ENCODE results near the gene PKLR. TPM values are rescaled to one million over a fixed set of nuclear protein-coding genes. Genes with fewer than 3 reads are reported as not detected.

PKLR gene
- polyA plus RNA-seq, 1 of the 3 experiments (the other 2 are of a cell fraction): not detected

DNA sequence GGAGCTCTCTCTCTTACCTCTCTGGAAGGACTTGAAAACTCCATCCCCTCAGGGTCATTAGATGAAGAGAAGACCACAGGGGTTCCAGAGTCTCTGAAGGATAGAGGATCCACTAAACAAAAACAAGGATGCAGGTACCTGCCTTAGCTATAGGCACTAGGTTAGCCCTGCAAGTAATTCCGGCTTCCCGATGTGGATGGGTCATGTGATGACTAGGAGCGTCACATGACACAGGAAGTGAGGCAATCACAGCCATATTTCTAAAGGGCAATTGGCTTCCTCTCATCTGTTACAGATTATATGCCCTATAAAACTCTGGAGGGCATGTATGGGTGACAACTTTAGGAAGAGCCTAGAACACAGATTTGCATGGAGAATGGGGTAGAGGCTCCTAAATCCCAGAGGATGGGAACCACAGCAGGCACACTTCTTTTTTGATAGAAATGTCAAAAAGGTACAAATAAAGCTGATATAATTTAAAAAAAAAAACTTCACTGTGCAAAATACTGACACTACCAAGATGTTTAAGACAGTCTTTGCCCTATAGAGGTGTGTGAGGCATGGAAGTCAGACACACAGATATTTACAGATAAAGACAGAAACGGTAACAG, 60.1 kb downstream of the PKLR start:
- peak overlapping the region; percentile 70; the same call in 1 of the 2 replicates for H3K9ac ChIP-seq
- POLR2A ChIA-PET: interaction anchor here (0.6 to 1.5 kb wide), 2 partner anchors 14 to 1067 kb away, joined by 4 read pairs; partner anchors contain the start of gene ENTREP3
- no peaks in the 10 kb centered on the region for H4K20me1 ChIP-seq (ENCODE audit: insufficient read depth)
- TF ChIP-seq GATA2 (CRISPR knock-in tag; IDR thresholded peaks at IDR 0.05) (no peak), NRF1 (IDR thresholded peaks at IDR 0.05; ENCODE audit: low read depth, low read length) (no peak), CHD2 (IDR thresholded peaks at IDR 0.05; ENCODE audit: low read length, partially characterized antibody) (peak; percentile 84), USF1 (IDR thresholded peaks at IDR 0.05; ENCODE audit: borderline replicate concordance, low read depth) (peak; percentile 100), TAF1 (IDR thresholded peaks at IDR 0.05; ENCODE audit: borderline replicate concordance, low read depth, low read length) (peak; percentile 52; the same call in 1 of the 2 replicates), MXI1 (IDR thresholded peaks at IDR 0.05; ENCODE audit: low read depth, low read length) (peak; percentile 73; the same call in 1 of the 2 replicates), FOSL2 (IDR thresholded peaks at IDR 0.05; ENCODE audit: borderline replicate concordance, low read depth) (no peak), USF2 (IDR thresholded peaks at IDR 0.05; ENCODE audit: borderline replicate concordance, low read depth, low read length) (peak; percentile 98), RCOR1 (IDR thresholded peaks at IDR 0.05; ENCODE audit: low read length) (peak; percentile 61; the same call in 1 of the 2 replicates), TCF12 (IDR thresholded peaks at IDR 0.05) (peak; percentile 81), FOXJ3 (CRISPR knock-in tag; IDR thresholded peaks at IDR 0.05) (no peak), JUND (IDR thresholded peaks at IDR 0.05) (no peak), POLR2AphosphoS5 (IDR thresholded peaks at IDR 0.05; ENCODE audit: low read depth, low read length) (peak; percentile 66; the same call in 1 of the 2 replicates), RFX5 (IDR thresholded peaks at IDR 0.05; ENCODE audit: low read length) (no peak), FOXM1 (IDR thresholded peaks at IDR 0.05; ENCODE audit: low read depth) (no peak), MEF2A (IDR thresholded peaks at IDR 0.05; ENCODE audit: borderline replicate concordance, low read depth) (no peak), PBX3 (IDR thresholded peaks at IDR 0.05) (no peak; the same call in 1 of the 2 replicates), SMC3 (IDR thresholded peaks at IDR 0.05; ENCODE audit: low read depth, low read length) (no peak), SIN3A (IDR thresholded peaks at IDR 0.05; ENCODE audit: borderline replicate concordance, low read depth, low read length) (peak; percentile 95), YY1 (IDR thresholded peaks at IDR 0.05; ENCODE audit: low read depth) (peak; percentile 98), NFIC (IDR thresholded peaks at IDR 0.05; ENCODE audit: borderline replicate concordance) (no peak), RXRA (IDR thresholded peaks at IDR 0.05; ENCODE audit: borderline replicate concordance, low read depth) (no peak), RAD21 (IDR thresholded peaks at IDR 0.05; ENCODE audit: low read length) (no peak)
- TF ChIP-seq, protein P1, sequence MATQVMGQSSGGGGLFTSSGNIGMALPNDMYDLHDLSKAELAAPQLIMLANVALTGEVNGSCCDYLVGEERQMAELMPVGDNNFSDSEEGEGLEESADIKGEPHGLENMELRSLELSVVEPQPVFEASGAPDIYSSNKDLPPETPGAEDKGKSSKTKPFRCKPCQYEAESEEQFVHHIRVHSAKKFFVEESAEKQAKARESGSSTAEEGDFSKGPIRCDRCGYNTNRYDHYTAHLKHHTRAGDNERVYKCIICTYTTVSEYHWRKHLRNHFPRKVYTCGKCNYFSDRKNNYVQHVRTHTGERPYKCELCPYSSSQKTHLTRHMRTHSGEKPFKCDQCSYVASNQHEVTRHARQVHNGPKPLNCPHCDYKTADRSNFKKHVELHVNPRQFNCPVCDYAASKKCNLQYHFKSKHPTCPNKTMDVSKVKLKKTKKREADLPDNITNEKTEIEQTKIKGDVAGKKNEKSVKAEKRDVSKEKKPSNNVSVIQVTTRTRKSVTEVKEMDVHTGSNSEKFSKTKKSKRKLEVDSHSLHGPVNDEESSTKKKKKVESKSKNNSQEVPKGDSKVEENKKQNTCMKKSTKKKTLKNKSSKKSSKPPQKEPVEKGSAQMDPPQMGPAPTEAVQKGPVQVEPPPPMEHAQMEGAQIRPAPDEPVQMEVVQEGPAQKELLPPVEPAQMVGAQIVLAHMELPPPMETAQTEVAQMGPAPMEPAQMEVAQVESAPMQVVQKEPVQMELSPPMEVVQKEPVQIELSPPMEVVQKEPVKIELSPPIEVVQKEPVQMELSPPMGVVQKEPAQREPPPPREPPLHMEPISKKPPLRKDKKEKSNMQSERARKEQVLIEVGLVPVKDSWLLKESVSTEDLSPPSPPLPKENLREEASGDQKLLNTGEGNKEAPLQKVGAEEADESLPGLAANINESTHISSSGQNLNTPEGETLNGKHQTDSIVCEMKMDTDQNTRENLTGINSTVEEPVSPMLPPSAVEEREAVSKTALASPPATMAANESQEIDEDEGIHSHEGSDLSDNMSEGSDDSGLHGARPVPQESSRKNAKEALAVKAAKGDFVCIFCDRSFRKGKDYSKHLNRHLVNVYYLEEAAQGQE (IDR thresholded peaks at IDR 0.05; ENCODE audit: low read depth, low read length): no peak
- TF ChIP-seq, protein P2, sequence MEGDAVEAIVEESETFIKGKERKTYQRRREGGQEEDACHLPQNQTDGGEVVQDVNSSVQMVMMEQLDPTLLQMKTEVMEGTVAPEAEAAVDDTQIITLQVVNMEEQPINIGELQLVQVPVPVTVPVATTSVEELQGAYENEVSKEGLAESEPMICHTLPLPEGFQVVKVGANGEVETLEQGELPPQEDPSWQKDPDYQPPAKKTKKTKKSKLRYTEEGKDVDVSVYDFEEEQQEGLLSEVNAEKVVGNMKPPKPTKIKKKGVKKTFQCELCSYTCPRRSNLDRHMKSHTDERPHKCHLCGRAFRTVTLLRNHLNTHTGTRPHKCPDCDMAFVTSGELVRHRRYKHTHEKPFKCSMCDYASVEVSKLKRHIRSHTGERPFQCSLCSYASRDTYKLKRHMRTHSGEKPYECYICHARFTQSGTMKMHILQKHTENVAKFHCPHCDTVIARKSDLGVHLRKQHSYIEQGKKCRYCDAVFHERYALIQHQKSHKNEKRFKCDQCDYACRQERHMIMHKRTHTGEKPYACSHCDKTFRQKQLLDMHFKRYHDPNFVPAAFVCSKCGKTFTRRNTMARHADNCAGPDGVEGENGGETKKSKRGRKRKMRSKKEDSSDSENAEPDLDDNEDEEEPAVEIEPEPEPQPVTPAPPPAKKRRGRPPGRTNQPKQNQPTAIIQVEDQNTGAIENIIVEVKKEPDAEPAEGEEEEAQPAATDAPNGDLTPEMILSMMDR (IDR thresholded peaks at IDR 0.05): no peak

More for the DNA sequence above, 60.1 kb downstream of the PKLR start:
- peak; percentile 82 for DNase-seq
- Histone ChIP-seq H3K4me1 (ENCODE audit: control insufficient read depth in 1 of 2, insufficient read depth in 2 of 2, low read depth in 1 of 2, low read length in 1 of 2) (peaks cover 0 to 24% of the 10 kb centered on the region in 2 experiments; a peak in 3 of 4 replicates), H3K9me3 (no peaks in the 10 kb centered on the region), H3K4me2 (peak overlapping the region; percentile 79), H3K4me3 (ENCODE audit: low read depth in 2 of 2, low read length in 1 of 2) (peak overlapping the region; percentile 51 to 68), H3K36me3 (replicated peaks in 1 of 2; ENCODE audit: control insufficient read depth in 1 of 2, insufficient read depth in 2 of 2, low read length in 1 of 2) (peaks cover 0 to 4% of the 10 kb centered on the region in 2 experiments), H3K27me3 (ENCODE audit: insufficient read depth) (no peaks in the 10 kb centered on the region), H3K27ac (ENCODE audit: low read depth in 2 of 2, low read length in 1 of 2) (peak overlapping the region; percentile 13 to 69; a peak in 3 of 4 replicates), H3K79me2 (ENCODE audit: insufficient read depth) (peaks cover 28% of the 10 kb centered on the region), H2AFZ (ENCODE audit: low read depth) (peak overlapping the region; percentile 78), H3F3A (replicated peaks; ENCODE audit: insufficient read depth) (peaks cover 24% of the 10 kb centered on the region), H3K9me2 (no peaks in the 10 kb centered on the region)
- 13% methylated on average over 4 of the region's 4 CpGs for WGBS (ENCODE audit: low lambda C conversion rate)
- CTCF ChIA-PET: interaction anchor here (1.0 to 4.2 kb wide), 5 partner anchors 10 to 66 kb away, joined by 3 to 29 read pairs (median 3); partner anchors contain the start of gene THBS3
